Measurements from ENCODE around the gene NNAT. TPM values are rescaled to one million over a fixed set of nuclear protein-coding genes. Genes with fewer than 3 reads are reported as not detected.

NNAT gene
- total RNA-seq, 1 donor from 2014 or later = 65.2 TPM

DNA sequence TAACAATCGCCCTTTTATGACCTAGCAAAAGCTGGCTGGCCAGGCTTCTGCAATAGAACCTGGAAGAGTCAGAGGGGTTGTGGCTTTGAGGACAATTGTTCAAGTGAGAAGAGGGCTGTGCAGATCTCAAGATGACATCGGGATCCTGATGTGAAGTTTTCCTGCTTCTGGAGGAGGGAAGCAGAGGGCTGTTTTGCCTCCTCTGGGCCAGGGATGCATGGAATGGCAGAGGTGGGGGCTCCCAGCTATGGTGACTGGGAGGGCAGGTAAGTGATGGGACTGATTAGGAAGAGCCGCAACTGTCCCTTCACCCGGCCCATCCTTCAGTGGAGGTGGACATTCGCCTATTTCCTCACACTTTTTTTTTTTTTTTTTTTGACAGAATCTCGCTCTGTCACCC is 50.0 kb downstream of the NNAT start:
- TF ChIP-seq, protein P1, sequence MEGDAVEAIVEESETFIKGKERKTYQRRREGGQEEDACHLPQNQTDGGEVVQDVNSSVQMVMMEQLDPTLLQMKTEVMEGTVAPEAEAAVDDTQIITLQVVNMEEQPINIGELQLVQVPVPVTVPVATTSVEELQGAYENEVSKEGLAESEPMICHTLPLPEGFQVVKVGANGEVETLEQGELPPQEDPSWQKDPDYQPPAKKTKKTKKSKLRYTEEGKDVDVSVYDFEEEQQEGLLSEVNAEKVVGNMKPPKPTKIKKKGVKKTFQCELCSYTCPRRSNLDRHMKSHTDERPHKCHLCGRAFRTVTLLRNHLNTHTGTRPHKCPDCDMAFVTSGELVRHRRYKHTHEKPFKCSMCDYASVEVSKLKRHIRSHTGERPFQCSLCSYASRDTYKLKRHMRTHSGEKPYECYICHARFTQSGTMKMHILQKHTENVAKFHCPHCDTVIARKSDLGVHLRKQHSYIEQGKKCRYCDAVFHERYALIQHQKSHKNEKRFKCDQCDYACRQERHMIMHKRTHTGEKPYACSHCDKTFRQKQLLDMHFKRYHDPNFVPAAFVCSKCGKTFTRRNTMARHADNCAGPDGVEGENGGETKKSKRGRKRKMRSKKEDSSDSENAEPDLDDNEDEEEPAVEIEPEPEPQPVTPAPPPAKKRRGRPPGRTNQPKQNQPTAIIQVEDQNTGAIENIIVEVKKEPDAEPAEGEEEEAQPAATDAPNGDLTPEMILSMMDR (conservative IDR thresholded peaks at IDR 0.05; ENCODE audit: low read depth, low read length) = no peak
- no peak overlapping the region for H3K4me3 ChIP-seq (ENCODE audit: low read depth, low read length)
- DNase-seq (ENCODE audit: low read depth) = no peak

Other genes with a start within 250 kb of the NNAT start
- 18.7 and 41.6 TPM in 2 replicates for gene MANBAL, start 231.6 kb upstream of the NNAT start, total RNA-seq
- gene SRC, start 175.1 kb upstream of the NNAT start, total RNA-seq = 32.5 and 37.8 TPM in 2 replicates
- gene BLCAP, start 6.6 kb downstream of the NNAT start, total RNA-seq = 21.1 and 25.3 TPM in 2 replicates
- 25.6 and 32.0 TPM in 2 replicates for gene CTNNBL1, start 172.8 kb downstream of the NNAT start, total RNA-seq

Data from epithelial cell of proximal tubule (primary cell).